Lung microvascular endothelial cell (primary cell): ENCODE results near the gene UBAC1. TPM values are rescaled to one million over a fixed set of nuclear protein-coding genes. Genes with fewer than 3 reads are reported as not detected.
"Not testable (repeated sequence)": the region's sequence is repeated elsewhere in the genome, so short reads cannot be mapped to it uniquely, and the experiment has no call there.

ENCODE experiments used
- DNase-seq, 2 donors: peaks; one replicate each; pipeline versions ENCODE4 v3.0.0 to v3.0.0-alpha.2; 2010; ENCODE audit warnings: low read depth in 2 of 2
- total RNA-seq: library from RNA; depleted of rRNA; stranded (reverse); fragments of >200 nt; gene quantifications from 2 replicates; pipeline ENCODE4 v1.2.1, GENCODE V29; 2014

UBAC1 gene
- total RNA-seq, 1 donor from 2014 or later: 24.0 TPM

DNA sequence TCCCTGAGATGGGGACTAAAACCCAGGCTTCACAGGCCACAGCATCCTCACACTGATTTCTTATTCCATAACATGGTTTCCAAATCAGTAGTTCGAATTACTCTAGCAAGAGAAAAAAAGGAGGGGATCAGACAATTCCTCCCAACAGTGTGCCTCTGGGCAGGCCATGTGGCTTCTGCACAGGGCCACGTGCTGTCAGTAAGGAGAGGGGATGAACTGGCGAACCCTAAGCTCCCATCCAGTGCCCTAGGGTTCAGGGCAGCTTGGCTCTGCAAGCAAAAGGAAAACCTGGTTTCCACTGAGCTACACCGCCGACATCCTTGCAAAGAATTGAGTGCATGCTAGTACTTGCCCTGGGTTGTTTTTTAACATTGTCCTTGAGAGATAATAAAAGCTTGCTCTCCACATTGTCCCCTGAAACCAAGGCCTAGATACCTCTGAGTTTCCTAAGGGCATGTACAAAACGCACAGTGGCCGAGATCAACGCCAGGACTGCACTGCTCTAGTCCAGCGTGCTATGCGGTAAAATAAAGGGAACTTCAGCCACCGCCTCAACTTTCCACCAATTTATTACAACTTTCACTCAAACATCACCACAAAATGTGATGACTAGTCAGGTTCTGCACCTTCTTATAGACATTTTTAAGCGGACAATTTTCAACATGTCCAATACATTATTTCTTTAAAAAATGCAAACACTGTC, 58.4 kb downstream of the UBAC1 start:
- no peak for DNase-seq

DNA sequence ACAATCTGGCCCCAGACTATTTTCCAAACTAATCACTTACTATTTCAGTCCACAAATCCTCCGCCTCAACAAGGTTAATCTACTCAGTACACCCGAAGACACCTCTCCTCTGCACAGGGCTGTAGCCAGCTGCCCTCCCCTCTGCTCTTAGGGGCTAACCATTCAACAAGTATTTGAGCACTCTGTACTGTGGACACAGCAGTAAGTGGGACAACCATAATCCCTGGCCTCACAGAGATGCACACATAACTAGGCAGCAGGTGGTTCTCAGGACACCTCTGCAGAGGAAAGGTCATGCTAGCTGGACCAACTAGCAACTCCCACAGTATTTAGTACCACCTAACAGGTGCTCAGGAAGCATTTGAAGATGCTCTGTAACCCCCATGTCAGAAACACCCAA, 59.3 kb downstream of the UBAC1 start:
- no peak for DNase-seq

DNA sequence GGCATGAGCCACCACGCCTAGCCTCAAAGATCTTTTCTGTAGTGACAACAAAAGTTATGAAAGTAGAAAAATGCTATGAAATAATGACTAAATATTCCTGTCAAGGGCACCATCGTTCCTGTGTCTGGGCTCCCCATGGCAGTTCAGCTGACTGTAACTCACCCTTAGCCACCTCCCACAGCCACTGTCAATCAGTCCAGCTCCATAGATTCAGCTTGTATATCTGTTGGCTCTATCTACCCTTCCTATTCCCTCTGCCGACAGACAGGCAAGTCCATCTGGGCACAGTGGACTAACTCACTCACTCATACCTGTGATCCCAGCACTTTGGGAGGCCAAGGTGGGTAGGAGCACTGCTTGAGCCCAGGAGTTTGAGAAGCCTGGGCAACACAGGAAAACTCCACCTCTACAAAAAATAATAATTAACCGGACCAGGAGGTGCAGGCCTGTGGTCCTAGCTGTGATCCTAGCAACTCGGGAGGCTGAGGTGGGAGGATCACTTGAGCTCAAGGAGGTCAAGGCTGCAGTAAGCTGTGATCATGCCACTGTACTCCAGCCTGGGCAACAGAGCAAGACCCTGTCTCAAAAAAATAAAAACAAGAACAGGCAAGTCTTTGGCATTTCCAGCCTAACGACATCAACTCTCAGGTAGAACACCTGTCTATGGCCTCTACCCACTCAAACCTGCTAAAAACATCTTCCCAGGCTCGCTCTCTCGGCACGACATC, 60.0 kb downstream of the UBAC1 start:
- DNase-seq: no peak

DNA sequence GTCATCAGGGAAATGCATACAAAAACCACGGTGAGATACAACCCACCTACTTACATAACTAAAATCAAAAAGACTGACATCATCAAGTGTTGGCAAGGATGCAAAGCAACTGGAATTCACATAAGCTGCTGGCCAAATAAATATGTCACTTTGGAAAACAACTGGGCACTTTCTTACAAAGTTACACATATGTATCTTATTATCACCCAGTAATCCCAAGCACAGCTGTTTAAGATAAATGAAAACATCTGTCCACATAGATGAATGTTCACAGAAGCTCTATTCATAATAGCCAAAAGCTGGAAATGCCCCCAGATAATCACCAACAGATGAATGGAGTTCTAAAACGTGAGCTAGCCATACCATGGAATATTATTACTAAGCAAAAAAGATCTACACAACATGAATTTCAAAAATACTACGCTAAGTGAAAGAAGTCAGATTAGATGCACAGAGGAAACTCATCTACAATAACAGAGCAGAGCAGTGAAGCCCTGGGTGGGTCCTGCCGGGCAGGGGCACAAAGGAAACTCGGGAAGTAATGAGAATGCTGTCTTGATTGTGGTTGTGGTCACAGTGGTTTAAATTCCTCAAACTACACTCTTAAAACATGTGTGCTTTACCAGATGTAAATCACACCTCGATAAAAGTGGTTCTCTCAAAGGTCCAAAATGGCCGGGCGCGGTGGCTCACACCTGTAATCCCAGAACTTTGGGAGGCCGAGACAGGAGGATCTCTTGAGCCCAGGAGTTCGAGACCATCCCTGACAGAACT, 62.4 kb downstream of the UBAC1 start:
- DNase-seq: no peak

DNA sequence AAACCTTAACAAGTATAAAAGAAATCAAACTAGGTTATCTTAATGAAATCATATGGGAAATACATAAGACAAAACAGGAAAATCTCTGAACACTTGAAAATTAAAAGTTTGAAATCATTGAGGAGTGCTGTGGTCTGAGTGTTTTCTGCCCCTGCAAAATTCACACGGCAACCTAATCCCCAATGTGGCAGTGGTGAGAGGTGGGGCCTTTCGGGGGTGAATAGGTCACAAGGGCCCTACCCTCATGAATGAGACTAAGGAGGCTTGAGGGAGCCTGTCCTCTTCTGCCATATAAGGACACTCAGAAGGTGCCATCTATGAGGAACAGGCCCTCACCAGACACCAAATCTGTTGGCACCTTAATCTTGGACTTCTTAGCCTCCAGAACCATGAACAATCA, 64.5 kb downstream of the UBAC1 start:
- no peak for DNase-seq

DNA sequence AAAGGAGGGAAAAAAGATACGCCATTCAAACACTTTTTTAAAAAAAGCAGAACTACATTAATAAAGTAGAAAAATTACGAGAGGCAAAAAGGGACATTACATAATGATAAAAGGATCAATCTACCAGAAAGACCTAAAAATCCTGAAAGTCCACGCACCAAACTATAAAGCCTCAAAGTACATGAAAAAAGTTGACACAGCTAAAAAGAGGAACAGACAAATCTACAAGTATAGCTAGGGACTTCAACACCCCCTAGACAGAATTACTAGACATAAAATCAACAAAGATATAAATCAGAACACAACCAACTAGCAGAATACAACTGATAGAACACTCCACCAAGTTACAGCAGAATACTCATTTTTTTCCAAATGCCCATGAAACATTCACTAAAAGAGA, 65.0 kb downstream of the UBAC1 start:
- DNase-seq: no peak

DNA sequence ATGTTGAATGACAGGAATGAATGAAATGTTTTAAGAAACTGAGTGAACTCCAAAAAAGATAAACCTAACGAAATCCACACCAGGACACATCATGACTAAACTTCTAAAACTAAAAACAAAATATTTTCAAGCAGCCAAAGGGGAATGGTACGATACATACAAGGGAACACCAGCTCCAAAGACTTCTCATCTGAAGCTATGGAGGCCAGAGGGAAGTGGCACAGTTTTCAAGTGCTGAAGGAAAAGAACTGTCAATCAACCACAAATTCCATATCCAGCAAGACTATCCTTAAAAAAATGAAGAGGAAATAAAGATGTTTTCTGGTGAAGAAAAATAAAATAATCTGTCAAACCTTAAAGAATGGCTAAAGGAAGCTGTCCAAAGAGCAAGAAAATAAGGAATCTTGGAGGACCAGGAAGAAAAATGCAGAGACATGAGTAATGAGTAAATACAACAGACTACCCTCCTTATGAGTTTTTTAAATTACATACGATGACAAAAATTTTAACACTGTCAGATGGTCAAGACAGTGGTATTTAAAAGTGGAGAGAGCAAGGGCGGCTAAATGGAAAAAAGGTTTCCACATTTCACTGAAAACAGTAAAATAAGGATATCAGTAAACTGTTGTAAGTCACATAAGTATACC, 65.8 kb downstream of the UBAC1 start:
- no peak for DNase-seq

DNA sequence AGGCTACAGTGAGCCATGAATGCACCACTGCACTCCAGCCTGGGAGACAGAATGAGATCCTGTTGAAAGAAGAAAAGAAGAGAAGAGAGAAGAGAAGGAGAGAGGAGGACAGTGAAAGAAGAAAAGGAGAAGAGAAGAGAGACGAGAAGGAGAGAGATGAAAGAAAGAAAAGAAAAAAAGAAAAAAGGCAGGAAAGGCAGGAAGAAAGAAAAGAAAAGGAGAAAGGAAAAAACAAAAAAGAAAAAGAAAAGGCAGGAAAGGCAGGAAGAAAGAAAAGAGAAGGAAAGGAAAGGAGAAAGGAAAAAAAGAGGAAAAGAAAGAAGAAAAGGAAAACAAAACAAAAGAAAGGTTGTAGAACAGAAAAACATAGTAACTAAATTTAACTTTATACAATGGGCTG, 68.1 kb downstream of the UBAC1 start:
- DNase-seq: no peak

DNA sequence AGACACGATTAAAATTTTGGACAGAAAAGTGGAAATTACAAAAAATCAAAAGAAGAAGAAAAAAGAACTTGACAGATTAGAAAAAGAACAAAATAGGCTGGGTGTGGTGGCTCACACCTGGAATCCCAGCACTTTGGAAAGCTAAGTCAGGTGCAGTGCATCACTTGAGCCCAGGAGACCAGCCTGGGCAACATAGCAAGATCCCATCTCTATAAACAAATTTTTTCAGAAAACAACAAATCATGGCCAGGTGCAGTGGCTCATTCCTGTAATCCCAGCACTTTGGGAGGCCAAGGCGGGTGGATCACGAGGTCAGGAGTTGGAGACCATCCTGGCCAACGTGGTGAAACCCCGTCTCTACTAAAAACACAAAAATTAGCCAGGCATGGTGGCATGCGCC, 68.8 kb downstream of the UBAC1 start:
- DNase-seq: not testable (repeated sequence)

DNA sequence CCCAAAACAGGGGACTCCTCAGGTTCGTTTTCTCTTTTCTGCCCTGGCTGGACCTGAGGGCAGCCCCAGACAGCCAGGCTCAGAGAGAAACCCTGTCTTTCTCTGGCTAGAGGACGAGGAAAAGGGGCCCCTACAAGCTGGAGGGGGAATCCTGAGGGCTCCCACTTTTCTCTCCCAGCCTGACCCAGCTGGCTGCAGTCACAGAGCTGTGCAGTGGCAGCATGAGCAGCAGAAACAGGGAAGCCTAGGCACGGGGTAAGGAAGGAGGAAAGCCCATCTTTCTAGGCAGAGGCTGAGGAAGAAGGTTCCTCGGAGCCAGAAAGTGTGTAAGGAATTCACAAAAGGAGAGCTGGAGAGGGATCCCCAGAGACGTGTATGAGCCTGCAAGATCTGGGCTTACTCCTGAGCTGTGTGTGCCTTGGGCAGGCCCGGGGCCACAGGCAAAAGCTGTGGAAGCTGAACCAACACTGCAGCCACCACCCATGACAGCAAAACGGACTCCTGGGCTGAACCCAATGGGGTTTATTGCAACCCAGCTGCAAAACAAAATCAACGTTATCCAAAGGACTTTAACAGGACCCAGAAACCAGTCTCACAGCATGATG, 70.0 kb downstream of the UBAC1 start:
- DNase-seq: no peak

DNA sequence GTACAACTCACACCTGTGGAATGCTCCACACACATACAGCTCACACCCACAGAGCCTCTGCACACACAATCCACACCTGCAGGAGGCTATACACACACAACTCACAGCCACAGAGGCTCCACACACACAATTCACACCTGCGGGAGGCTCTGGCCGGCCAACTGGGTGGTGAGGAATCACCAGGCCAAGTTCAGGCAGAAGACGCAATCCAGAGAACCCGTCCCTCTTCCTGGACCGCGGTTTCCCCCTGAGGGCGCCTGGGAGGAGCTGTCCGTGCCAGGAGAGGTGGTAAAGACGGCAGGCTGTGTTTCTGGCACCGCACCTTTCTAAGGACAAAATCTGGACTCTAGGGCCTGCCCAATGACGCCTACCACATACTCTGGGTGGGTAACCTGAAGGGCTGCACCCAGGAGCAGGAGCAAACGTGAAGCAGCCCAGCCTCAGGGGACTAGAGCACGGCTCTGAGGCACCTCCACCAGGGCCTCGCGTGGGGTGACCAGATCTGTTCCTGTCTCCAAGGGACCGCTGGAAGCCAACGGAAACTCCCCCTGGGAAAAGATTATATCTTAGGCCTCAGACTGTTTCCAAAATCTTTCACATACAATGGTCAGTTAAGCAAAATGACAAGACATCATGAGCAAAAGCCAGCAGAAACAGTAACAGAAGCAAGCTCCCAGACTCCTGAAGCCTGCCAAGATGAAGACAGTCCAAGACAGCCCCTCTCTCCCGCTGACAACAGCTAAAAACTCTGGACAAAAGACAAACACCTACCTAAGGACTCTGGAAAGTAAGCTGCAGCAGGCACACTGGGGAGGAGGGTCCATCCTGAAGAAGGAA, 70.8 kb downstream of the UBAC1 start:
- DNase-seq: no peak

DNA sequence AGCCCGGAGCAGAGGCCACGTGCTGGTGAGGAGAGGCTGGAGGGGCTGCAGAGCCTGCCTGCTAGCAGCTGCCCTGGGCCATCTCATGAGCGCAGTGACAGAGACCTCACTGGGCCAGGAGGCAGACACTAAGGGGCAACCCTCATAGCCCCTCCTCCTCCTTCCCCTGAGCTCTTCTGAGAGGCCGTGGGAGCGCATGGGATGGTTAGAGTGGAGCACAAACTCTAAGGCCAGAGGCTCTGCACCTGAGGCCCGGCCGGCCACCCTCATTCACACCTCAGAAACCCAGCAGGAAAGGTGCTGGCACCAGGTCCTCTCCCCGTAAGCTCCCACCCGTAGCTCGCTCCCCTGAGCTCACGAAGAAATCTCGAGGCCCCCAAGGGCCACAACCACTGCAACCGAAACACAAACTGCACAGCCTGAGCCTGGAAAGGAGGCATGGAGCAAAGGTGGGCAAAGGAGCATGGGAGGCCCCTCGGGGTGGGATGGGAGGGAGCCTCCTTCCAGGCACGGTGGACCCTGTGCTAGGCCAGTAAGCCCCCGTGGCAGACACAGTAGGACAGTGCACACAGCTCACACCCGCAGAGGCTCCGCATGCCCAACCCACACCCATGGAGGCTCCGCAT, 71.5 kb downstream of the UBAC1 start:
- DNase-seq: no peak

DNA sequence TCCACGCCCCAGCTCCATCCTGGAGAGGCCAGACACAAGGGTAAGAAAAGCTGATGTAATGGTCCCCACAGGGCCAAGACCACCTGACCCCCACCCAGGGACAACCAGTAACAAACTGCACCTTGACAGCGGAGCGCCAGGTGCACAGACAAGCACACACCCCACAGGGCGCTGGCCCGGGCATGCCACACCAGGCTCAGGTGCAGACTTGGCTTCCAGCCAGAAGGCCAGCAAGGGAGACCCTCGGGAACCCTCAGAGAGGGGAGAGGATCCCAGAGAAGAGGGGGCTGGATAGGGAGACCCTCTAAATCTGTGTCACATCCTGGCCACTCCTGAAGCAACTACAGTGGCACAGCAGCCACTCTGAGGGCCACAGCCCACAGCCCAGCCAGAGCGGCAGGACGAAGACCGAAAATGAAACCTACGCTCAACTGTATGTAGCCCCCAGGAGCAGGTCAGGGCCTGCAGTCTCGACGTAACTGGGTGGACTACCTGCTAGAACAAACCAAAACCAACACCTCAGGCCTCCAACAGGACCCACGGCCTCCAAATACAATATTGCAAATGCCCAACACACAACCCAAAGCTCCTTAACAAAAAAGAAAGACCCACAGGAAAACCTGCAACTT, 72.3 kb downstream of the UBAC1 start:
- no peak for DNase-seq

DNA sequence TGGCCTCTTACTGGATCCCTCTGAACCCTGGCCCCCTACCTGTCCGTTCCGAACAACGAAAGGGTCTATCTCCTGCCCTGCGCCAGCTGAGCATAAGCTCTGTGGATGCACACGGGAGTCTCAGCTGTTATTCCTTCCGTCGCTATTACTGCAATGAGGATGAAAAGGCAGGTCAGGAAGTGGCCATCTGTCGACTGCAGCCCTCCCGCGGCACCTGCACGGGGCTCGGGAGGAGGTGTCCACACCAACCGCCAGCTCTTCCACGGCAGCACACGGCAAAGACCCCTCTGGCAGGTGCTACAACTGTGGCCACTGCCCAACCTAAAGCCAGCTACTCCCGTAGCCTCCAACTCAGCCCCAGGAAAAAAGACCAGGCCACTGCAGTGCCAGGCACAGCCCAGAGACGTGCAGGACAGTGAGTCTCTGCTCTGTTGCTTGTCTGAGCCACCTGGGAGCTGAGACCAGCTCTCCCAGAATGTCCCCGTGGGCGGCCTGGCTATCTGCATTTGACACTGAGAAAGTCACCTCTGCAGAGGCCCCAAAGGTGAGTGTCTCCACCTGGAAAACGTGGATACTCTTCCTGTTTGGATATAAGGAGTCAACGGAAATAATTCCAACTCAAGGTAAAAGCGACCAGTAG, 72.9 kb downstream of the UBAC1 start:
- no peak for DNase-seq

DNA sequence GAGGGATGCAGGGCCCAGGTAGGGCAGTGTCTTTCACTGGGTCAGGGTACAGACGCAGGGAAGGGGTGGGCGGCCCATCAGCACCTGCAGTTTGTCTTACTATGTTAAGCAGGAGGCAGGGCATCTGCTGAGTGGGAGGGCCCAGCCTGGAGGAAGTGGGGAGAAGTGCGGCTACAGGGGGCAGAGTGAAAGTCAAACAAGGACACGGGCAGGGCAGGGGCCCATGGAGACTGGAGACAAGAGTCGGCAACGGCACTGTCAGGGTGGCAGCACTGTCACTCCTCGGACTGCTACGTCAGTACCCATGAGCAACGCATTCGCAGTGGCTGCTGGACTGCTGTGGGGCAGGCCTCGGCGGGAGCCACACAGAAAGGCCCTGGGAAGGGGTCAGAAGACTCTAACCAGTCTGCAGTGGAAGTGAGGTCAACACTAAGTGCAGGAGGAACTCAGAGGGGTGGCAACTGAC, 73.6 kb downstream of the UBAC1 start:
- no peak for DNase-seq

DNA sequence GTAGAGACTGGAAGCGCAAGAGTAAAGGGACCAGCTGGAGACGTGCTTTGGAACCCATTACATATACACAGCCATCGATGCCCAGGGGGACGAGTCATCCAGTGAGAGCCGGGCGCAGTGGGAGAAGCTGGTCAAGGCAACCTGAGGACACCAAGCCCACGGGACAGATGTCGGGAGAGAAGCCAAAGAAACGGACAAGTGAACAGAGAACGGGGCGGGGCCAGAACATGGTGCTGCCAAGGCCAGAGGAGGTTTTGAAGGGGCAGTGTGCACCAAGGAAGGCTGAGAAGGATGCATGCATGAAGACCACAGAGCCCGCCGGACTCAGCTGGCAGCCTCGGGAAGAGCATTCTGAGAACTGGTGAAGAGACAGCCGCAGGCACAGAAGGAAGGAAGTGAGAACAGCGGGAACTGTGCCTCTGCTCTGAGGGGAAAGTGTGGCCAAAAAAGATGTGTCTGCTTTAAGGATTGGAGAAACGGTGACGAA, 74.1 kb downstream of the UBAC1 start:
- DNase-seq: peak in 1 of 2 donors; percentile 24

DNA sequence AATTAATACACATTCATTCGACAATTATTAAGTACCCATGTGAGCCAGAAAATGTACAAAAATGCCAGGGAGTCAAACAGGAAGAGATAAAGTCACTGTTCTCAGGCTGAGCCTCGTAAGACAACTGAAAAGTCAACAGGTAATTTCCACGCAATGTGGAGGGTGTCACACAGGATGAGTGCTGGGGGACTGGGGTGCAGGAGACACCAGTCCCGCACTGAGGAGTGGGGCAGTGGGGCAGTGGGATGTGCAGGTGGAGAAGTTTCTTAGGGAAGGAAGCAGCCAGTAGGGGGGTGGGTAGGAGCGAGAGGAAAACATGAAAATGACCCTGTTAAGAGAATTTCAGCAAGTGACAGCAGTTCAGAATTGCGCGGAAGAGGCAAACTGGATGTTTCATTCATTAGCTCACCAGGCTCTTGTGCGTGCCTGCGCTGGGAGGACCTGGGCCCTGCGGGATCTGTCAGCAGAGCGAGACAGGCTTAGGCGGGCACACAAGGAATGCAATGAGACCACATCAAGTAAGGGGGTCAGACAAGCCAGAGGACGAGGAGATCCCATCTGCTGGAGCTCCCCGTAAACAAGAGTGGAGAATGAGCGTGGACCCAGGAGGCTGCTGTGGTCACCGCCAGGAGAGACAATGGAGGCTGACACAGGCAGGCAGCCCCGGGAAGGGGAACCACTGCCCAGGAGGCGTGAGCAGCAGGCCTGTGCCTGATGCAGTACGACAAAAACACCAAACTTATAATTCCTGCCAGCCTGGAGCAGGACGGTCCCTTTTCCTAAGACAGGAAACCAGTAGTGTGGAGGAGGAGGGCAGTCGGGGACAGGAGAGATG, 74.8 kb downstream of the UBAC1 start:
- no peak for DNase-seq
